Left ventricle myocardium superior (tissue), 1 donor: ENCODE results near the gene GPATCH8. TPM values are rescaled to one million over a fixed set of nuclear protein-coding genes. Genes with fewer than 3 reads are reported as not detected.
"Not testable (repeated sequence)": the region's sequence is repeated elsewhere in the genome, so short reads cannot be mapped to it uniquely, and the experiment has no call there.

Experiments
- ATAC-seq: fragments of 200-7000 bp; cut with Tn5 transposase; one replicate; pipeline ENCODE4 v1.9.1; 2020; ENCODE audit warnings: mild to moderate bottlenecking, moderate library complexity
- DNase-seq: peaks from one replicate; pipeline ENCODE4 v3.0.0-alpha.2; 2020
- intact Hi-C: fragments of 100-400 bp; cut with micrococcal nuclease; formaldehyde crosslinking; loops from one replicate; pipeline ENCODE4 v1.11.0; 2022
- long read RNA-seq: library from polyadenylated mRNA; unstranded; transcript quantifications from one replicate; pipeline ENCODE4 v2.0.0, GENCODE V29; 2021
- total RNA-seq: library from RNA; stranded (reverse); fragmentation: NEBNext Ultra II Directional; extraction: Animal tissue kit (Norgen Biotek cat#: 25700); gene quantifications from one replicate; pipeline ENCODE4 v1.2.1, GENCODE V29; 2021
- donor health status: DM: no; HTN: yes; CAD: no; lungs with severe emphysema.

GPATCH8 gene
- 19.8 TPM for total RNA-seq
- long read RNA-seq, full-length matches to known transcripts, result 14 of 22 reads
- long read RNA-seq, partial matches to known transcripts, result 1 of 22 reads
- long read RNA-seq, other reads (novel, unspliced or antisense), result 7 of 22 reads

DNA sequence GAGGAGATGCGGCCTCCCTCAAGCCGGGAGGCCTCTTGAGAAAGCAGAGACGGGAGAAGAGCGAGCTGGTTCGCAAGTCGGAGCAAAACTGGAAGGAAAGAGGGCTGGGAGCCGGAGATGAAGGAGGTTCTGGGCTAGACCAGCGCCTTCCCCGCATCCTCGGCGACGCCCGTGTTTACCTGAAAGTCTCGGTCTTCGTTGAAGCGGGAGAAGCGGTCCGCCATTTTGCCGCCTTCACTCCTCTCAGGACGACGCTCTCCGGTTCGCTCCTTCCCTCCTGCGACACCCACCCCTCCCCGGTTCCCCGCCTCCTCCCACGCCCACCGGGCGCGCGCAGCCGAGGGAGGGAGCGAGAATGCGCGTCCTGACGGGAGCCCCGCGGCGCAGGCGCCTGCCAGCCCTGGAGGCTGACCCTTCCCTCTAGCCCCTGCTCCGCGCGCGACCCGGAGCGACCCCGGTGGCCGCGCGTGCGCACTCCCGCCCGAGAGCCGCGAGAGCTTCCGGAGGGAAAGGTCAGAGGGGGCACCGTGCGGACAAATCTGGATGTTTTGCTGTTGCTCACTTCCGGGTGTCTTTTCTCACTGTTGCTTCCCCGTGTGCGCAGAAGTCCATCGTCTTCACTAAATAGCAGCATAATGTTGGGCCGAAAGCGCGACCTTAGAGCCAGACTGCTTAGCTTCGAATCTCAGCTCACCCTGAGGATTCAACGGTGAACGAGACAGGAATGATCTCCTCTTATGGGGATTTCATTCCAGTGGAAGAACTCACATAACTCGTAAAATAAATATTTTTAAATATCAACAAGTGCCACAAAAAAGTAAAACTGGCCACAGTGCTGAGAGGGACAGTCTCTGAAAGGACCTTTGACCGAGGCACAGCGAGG, at the start of gene GPATCH8:
Gene GPATCH8 (minus strand): TSS at position 260 of the 883 bp plus-strand sequence. CDS start 36 bp downstream, at position 224.
- intact Hi-C loops, result no loop called here
- ATAC-seq (peak; percentile 100), DNase-seq (peak; percentile 97)

DNA sequence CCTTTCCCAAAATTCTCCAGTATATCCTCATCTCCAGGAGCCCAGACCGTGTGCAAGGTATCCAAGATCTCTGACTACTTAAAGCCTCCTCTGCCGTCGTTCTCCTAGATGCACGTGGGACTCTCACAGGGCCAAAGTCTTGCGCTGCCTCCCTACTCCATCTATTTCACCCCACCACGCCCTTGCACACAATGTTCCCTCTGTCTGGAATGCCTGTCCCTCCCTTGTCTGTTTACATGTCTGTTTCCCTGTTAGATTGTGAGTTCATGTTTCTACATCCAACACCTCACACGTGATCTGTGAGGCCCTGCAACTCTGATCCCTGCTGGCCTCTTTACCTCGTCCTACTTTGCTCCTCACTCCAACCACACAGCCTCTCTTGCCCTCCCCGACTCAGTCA, 49.2 kb upstream of the GPATCH8 start:
- DNase-seq (no peak), ATAC-seq (no peak)
- intact Hi-C loops, result no loop called here

DNA sequence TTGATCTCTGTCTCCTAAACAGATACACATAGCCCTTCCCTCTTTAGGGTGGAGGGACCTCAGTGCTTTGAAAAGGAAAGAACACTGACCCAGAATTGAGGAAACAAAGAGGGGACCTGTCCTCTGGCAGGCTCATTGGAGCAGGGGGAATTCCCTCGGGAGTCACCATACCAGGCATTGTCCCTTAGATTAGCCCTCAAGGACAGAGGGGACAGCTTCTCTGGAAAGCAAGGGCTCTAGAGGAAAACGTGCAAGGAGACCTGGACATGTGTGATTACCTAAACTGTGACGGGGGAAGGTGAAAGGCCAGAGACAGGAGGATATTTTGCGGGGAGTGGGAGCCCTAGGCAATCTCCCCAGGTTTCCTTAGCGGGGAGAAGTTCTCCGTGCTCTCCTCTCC, 46.5 kb upstream of the GPATCH8 start:
- DNase-seq (no peak), ATAC-seq (peak; percentile 25)
- intact Hi-C loops, result no loop called here

DNA sequence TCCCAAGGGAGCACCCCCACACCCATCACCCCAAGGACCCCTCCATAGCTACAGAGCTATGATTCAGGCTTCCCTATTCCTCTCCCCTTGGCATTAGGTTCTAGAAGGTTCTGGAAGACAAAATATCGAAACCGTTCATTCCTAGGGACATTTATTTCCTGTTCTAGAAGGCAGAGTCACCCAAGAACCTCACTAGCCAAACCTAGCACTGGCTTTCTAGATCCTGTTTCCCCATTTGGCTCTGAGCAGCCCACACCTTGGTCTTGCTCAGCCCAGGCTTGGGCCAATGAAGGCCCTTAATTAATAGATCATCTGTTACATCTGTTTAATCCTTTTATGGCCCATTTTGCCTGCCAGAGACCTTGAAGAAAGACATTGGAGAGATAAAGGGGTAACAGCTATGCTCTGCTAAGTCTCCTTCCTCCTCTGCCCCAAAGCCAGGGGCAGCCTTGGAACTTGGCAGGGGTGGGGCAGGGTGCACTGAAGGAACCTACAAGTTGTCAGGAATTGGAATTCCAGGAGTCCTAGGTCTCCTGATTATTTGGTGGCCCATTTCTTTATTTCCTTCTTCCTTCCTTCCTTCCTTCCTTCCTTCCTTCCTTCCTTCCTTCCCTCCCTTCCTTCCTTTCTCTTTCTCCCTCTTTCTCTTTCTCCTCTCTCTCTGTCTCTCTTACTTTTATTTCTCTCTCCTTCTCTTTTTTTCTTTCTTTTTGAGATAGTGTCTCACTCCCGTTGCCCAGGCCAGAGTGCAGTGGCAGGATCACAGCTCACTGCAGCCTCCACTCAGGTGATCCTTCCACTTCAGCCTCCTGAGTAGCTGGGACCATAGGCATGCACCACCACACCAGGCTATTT, 45.4 kb upstream of the GPATCH8 start:
- no peak for DNase-seq
- intact Hi-C loops, result no loop called here
- peak; percentile 21 for ATAC-seq

DNA sequence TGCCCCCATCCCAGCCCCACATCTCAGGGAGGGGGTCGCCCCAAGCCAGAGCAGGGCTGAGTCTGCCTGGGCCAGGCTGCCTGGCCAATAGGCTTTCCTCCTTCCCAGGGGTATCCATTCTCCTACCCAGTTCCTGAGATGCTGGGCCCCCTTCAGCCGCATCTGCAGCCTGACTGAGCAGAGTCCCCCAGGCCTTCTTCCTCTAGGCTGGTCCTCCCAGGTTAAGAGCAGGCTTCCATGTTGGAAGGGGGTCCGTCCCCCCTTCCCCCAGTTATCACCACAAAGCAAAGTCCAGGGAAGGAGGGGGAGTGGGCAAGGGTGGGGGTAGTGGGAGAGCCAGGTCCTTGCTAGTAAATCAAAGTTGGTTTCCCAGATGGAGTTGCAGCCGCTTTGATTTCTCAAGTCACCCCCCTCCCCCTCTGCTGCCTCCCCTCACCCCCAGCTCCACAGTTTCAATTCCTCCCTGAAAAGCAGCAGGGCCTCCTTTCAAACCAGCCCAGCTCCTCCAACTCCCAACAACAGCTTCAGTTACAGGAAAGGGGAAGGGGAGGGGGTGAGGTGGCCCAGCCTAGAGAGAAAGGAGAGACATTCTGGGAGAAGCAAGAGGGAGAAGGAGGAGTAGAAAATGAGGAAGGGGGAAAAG, 44.5 kb upstream of the GPATCH8 start:
- intact Hi-C loops, result no loop called here
- peak; percentile 71 for ATAC-seq
- no peak for DNase-seq

DNA sequence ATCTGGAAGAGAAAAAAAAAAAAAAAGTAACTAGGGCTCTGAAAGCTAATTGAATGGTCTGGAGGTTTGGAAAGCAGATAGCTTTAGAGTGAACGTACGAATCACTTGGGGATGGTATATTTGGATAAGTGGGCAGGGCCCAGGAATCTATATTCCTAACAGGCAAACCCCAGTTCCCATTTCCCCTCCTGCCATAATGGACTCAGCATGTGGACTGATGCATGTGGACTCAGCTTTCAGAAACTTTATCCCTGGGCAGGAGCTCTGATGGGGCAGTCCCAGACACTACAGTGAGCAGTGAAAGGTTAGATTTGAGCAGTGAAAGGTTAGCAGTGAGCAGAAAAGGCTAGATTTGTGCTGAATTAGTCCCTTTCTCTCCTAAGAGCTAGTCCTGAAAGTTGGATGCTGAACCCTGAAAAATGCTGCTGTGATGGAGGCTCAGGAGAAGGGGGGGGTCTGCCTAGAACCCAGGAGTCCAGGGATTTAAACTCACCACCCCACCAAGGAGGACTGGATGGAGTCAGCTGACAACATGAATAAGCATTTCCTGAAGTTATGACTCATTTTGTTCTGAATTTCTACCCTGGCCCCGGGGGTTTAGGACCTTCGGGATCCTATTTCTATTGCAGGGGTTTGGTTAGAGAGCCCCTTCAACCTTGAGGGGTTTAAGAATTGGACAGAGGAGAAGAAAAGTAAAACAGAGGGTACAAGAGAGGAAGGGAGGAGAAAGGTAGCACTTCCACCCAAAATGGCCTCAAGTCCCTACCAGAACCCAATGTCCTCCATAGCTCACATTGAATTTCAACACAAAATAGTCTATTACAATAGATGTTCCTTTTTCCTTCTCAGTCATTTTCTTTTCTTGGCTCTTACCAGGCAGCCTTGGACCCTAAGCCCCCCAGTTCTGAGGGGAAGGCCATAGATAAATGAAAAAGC, 43.7 kb upstream of the GPATCH8 start:
- DNase-seq (no peak), ATAC-seq (no peak)
- intact Hi-C loops, result no loop called here

DNA sequence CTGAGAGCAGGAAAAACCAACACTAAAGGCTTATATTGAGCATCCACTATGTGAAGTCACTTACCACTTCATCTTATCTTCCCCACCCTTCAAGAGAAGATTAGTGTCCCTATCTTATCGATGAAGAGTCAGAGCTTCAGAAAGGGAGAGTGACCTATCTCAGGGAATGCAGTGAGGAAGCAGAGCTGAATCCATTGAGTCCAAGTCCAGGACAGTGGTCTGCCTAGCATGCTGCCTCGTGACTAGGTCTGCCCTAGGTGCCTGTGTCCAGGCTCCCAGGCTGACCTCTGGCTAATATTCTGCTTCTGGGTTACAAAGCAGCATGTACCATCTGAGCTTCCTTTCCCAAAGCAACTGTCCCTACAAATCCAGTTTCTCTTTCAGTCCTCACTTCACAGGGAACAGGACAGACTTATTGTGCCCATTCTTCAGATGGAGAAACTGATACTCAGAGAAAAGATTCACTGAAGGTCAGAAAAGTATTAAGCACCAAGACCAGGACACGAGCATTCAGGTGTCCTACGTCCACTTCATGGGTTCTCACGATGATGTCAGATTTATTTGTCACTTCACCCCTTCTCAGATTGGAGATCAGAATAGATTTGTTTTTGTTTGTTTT, 40.8 kb upstream of the GPATCH8 start:
- DNase-seq, result no peak
- intact Hi-C loops, result no loop called here
- no peak for ATAC-seq

DNA sequence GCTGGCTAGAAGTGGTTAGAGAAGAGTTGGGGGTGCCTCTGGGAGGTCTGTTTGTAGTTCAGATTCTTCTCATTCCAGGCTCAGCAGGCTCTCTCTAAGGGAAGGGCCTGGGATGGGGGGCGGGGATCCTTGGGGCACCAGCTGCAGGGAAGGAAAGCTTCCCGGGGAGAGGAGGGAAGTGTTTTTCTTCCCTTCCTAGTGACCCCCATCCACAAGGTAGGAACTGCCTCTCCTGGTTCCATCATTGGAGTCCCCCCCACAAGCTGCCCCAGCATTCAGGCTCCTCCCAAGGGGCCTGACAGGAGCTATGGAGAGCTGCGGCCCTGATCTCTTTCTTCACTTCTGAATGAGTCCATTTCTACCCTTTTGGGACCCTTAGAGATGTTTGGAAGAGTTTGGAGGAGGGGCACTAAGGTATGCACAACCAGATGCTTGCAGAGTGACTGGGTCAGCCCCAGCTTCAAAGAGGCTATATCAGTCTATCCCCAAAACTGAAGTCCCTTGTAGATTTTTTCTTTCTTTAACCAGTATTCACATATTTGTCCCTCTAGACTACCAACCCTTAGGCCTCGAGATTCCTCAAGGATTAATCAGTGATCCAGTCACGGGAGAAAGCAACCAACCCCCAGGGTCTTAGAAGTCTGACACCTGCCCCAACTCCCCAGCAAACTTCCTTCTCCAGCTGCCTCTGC, 40.2 kb upstream of the GPATCH8 start:
- intact Hi-C loops, result no loop called here
- ATAC-seq, result no peak
- DNase-seq, result no peak

DNA sequence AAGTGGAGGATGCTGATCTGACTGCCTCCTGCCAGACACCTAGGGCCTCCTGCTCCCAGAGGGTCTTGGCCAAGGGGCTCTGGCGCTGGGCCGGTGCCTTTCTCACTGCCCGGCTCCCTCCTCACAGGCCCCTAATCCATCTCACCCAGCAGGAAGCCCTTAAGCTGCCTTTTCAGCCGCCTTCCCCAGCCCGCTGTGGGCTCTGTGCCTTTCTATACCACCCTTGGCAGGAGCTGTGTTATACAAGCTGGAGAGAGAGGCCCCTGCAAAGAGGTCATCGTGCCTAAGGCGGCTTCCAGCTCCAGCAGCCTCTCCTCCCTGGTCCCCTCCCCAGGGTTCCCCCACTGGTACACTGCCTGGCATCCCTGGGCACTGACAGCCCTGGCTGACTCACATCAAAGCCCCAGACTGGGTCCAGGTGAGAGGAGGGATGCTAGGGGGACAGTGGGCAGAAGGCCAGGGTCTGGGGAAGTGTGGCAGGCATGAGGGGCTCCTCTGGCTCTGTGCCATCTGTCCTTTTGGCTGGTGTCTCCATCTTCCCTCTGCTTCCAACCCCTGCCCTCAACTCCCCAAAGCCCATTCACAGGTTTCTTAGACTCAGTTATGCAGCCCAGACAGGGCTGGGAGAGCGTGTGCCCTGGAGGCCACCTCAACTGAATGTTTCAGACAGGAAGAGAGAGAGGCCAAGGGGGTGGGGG, 38.8 kb upstream of the GPATCH8 start:
- no peak for DNase-seq
- ATAC-seq, result no peak
- intact Hi-C loops, result no loop called here

DNA sequence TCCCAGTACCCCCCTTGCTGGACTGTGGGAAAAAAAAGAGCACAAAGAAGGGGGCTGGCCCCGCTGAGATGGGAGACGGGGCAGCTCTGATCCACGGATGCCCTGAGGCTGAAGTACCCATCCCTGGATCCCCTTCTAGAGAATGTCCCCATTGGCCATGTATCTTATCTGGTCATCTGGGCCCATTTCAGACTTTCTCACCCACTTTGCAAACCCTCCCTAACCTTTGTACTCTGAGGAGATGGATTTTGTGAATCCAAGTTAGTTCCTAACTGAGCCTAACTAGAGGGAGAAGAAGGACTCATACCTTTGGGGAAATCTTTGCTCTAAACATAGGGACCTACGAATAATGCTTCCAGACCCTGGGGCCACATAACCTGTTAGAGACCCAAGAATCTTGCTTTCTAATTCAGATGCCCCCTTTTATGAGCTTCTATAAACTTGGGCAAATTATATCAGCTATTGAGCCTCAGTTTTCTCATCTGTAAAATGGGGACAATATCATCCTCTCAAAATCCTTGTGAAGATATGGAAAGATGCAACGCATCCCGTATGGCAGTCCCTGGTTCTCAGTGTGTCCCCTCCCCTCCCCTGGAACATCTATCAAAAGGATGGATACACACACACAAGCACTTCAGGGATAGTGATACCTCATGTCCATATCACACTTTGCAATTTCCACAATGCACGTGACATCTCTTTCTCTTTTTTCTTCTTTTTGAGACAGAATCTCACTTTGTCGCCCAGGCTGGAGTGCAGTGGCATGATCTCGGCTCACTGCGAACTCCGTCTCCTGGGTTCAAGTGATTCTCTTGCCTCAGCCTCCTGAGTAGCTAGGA, 37.3 kb upstream of the GPATCH8 start:
- intact Hi-C loops, result no loop called here

DNA sequence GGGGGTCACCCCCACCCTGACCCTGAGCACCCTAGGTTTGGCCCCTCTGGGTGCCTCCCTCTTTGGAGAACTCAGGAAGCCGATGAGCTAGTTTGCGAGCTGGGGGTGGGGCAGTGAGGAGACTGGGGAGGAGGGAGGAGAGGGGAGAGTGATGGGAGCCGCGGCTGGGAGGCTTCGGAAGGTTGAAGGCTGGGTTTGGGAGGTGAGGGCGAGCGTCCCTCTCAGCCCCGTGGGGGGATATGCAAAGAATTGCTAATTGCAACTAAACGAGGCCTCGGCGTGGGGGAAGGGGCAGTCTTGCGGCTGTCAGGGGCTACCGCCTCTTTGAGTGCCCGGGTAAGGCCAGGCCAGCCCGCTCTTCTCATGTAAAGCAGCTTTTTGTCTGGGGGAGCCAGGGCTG, 36.5 kb upstream of the GPATCH8 start:
- intact Hi-C loops, result no loop called here
- ATAC-seq, result no peak

More for the DNA sequence above, 37.3 kb upstream of the GPATCH8 start:
- ATAC-seq (no peak), DNase-seq (no peak)

DNA sequence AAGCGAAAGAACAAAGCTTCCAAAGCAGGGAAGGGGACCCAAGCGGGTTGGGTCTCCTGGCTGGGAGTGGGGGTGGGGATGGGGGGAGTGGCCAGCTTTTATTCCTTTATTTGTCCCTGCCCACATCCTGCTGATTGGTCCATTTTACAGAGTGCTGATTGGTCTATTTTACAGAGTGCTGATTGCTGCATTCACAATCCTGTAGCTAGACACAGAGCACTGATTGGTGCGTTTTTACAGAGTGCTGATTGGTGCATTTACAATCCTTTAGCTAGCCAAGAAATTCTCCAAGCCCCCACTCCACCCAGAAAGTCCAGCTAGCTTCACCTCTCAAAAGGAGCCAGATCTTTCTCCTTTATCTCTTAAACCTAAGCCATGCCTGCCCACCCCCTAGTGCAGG, 34.7 kb upstream of the GPATCH8 start:
- intact Hi-C loops, DNase-seq, ATAC-seq: not testable (repeated sequence)

More for the DNA sequence above, 36.5 kb upstream of the GPATCH8 start:
- no peak for DNase-seq

DNA sequence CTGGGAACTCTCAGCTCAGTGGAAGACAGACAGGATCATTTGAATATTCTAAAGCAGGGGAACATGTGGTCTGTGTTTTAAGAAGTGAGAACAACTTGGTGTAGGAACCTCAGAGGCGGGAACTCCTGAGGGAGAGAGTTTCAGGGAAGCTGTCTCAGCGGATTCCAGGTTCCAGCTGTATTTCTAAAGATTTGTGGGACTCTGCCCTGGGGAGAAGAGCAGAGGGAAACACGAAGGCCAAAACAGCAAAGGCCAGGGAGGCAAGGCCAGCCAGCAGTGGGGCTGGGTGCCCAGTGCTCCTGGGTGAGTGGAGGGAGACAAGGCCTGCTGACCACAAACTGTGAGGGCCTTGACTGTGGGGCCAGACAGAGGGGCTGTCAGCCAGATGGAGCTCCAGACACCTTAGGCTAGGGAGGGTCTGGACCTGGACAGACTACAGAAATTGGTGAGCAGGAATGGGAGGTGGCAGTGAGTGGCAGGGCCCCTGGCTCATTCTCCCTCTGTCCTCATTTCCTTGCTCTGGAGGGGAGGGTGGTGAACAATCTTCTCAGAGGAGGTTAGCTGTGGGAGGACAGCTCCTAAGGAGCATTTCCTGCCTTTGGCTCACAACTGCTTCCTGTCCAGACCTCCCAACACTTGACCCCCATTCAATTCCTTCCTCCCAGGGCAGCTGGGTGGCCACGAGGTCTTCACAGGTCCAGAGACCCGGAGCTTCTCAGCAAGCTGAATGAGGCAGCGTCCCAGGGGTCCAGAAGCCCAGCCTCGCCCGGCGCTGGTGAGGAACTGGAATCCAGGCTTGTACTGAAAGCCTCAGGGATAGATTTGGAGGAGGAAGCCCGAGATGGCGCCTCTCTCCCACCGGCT, 33.1 kb upstream of the GPATCH8 start:
- intact Hi-C loops, result no loop called here
- DNase-seq, result no peak
- ATAC-seq, result peak; percentile 57

DNA sequence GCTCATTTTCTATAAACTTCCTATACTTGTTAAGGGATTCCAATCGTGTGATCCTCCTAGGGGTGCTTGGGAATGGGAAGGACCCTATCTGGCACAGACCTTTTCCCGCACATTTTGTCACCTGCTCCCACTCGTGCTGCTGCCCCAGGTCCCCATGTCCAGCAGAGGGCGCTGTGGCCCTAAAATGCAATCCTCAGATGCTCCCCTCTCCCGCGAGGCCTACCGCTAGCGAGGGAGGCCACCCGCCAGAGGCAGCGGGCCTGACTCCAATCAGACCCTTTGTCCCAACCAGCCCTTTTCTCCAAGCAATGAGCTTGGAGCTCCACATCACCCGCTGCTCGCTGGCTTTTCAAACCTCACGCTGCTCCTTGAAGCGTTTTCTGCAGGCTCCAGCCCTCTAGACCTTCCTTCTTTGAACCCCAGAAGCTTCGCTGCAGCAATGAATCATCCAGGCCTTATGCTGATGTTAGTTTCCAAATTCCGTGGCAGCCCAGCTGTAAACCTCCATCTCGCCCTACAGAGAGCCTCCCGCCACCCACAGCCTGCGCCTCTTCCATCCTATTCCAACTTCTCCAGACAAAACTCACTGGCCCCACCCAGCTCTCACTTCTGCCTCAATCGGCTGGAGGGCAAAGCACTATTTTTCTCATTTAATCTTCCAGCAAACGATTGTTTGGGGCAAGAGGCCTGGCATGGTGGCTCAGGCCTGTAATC, 30.5 kb upstream of the GPATCH8 start:
- ATAC-seq, result peak; percentile 94
- intact Hi-C loops, result loop anchor here (5.0 kb wide), 1 partner anchor 104 kb away; no protein-coding TSS in a partner anchor
- DNase-seq, result peak; percentile 94
